HG02884 (cell line): ENCODE measurements around the gene CRELD2.

Experiments used
- ATAC-seq: cut with Tn5 transposase; IDR thresholded peaks from one replicate; pipeline ENCODE4 v1.9.1; 2021; ENCODE audit warnings: mild to moderate bottlenecking, moderate library complexity; ENCODE audit not compliant: unreplicated experiment

The CRELD2 gene

GRCh38 chr22:49955581-49956417 lies 37.4 kb downstream of the CRELD2 start:
- no peak for ATAC-seq

GRCh38 chr22:49956418-49956770 lies 38.0 kb downstream of the CRELD2 start:
- ATAC-seq: no peak

- no peak for ATAC-seq
Observed at GRCh38 chr22:49956914-49957825, 38.7 kb downstream of the CRELD2 start.

DNA sequence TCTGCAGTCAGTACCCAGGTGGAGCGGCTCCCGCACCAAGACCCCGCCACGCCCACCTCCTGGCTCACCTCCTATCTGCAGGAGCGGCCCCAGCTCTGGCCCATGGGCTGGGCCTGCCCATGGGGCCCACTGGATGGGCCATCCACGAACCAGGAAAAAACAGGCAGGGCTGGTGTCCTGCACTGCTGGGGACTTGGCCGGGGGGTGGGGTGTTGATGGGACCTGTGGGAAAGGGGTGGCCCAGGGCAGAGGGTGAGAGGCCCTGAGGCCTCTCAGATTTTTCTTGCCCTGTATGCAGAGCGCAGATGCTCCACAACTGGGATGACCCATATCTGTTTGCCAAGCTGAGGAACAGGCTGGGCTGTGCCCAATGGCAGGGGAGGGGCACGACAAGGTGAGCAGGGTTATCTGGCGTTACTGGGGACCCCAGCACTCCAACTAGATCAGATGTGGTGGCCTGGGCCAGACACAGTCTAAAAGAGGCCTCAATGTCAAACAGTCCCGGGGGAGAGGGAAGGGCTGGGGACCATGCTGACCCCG lies 39.5 kb downstream of the CRELD2 start:
- no peak for ATAC-seq

DNA sequence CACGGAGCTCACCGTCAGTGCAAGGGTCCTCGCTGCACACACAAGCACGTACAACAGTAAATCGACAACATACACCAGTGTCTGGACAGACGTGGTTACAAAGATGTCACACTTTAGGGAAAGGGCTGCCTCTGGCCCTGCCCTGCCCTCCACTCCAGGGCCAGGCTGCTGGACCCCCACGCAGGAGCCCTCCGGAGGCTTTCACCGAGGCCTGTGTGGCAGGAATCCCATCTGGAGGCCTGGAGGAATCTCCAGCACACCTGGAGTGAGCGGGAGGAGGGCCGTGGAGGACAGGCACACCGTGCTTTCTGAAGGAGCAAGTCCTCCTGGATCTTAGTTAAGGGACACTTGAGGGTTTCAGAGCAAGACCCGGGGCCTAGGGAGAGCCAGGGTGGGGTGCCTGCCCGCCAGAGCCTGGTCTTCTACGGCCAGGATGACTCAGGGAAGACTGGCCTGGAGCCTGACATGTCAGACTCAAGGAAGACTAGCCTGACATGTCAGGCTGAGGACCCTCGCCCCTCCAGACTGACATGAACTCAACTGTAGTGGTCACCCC lies 40.0 kb downstream of the CRELD2 start:
- ATAC-seq: no peak

GRCh38 chr22:49958931-49959781 lies 40.7 kb downstream of the CRELD2 start:
- ATAC-seq: no peak

DNA sequence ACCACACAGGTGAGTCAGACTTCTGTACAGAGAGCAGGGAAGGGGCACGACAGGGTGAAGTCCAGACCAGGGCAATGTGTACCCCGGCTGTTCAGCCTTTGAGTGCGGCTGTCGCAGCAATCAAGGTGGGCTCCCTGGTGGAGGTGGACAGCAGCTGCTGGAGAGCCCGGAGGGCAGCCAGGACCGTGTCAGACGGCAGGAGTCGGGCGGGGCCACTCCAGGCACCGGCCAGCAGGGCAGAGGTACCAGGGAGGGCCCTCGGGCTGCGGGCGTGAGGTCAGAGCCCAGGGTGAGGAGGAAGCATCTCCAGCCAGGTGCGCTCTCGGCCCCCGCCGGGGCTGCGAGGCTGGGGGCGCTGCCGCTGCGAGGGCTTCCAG lies 41.3 kb downstream of the CRELD2 start:
- no peak for ATAC-seq

DNA sequence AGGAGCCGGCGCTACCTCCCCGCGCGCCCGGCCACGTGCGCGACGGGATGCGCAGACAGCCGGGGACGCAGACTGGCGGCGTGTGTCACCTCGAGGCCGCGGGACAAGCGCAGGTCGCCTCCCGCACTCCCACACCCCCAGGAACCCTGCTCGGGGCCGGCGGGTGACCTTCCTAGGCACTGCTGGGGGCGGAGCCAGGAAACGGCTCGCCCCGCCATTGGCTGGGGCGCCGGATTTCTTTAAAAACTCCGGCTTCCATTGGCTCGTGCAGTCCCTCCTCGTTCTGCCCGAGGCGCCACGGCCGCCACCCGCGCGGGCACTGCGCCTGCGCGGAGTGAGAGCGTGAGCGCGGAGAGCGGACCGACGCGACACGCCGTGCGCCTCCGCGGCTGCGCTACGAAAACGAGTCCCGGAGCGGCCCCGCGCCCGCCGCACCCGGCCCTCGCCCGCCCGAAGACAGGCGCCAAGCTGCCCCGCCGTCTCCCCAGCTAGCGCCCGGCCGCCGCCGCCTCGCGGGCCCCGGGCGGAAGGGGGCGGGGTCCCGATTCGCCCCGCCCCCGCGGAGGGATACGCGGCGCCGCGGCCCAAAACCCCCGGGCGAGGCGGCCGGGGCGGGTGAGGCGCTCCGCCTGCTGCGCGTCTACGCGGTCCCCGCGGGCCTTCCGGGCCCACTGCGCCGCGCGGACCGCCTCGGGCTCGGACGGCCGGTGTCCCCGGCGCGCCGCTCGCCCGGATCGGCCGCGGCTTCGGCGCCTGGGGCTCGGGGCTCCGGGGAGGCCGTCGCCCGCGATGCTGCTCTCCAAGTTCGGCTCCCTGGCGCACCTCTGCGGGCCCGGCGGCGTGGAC lies 41.9 kb downstream of the CRELD2 start, which contains the start of gene PIM3:
Gene PIM3 (plus strand): TSS at position 614 of the 846 bp plus-strand sequence. CDS start 176 bp downstream, at position 790.
- peak; percentile 47 for ATAC-seq

GRCh38 chr22:49961005-49961600 lies 42.7 kb downstream of the CRELD2 start:
- no peak for ATAC-seq

DNA sequence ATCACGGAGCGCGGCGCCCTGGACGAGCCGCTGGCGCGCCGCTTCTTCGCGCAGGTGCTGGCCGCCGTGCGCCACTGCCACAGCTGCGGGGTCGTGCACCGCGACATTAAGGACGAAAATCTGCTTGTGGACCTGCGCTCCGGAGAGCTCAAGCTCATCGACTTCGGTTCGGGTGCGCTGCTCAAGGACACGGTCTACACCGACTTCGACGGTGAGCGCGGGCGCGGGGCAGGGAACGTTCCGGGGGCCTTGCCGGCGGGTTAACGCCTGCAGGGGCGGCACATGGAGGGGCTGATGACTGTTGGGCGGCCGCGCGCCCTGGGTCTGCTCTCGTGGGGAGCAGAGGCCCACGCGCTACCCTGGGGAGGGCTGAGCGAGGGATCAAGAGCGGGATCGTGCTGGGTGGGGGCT lies 43.2 kb downstream of the CRELD2 start:
- no peak for ATAC-seq

DNA sequence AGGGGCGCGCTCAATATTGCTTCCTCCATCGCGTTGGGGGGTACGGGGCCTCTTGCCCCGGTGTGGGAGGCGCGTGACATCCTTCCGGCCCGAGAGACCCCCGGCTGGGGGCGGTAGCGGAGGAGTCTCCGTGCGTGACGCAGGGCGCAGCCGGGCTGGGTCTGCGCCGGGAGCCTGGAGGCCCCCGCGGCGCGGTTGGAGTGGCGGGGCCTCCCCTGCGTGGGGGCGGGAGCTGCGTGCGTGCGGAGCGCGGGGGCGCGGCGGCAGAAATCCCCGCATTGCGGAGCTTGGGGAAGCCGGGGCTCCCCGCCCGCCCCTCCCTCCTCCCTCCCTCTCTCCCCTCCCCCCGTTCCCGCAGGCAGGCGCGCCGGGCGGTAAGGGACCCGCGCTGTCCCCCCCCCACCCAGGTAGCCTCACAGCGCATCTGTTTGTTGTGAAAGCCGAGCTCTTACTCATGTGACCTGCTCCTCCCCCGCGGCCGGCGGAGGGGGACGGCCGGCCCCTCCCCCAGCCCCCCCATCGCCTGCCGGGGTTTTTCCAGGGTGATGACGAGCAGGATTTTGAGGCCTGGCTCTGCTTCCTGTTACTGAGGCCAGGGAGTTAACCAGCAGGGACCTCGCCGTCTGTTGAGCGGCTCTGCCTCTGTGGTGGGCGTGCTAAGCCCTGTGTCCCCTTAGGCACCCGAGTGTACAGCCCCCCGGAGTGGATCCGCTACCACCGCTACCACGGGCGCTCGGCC lies 43.7 kb downstream of the CRELD2 start:
- ATAC-seq: no peak

DNA sequence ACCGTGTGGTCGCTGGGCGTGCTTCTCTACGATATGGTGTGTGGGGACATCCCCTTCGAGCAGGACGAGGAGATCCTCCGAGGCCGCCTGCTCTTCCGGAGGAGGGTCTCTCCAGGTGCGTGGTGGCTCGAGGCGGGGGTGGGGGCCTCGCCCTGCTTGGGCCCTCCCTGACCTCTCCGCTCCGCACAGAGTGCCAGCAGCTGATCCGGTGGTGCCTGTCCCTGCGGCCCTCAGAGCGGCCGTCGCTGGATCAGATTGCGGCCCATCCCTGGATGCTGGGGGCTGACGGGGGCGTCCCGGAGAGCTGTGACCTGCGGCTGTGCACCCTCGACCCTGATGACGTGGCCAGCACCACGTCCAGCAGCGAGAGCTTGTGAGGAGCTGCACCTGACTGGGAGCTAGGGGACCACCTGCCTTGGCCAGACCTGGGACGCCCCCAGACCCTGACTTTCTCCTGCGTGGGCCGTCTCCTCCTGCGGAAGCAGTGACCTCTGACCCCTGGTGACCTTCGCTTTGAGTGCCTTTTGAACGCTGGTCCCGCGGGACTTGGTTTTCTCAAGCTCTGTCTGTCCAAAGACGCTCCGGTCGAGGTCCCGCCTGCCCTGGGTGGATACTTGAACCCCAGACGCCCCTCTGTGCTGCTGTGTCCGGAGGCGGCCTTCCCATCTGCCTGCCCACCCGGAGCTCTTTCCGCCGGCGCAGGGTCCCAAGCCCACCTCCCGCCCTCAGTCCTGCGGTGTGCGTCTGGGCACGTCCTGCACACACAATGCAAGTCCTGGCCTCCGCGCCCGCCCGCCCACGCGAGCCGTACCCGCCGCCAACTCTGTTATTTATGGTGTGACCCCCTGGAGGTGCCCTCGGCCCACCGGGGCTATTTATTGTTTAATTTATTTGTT lies 44.6 kb downstream of the CRELD2 start:
- no peak for ATAC-seq

GRCh38 chr22:49963647-49964026 lies 45.2 kb downstream of the CRELD2 start:
- ATAC-seq: no peak

DNA sequence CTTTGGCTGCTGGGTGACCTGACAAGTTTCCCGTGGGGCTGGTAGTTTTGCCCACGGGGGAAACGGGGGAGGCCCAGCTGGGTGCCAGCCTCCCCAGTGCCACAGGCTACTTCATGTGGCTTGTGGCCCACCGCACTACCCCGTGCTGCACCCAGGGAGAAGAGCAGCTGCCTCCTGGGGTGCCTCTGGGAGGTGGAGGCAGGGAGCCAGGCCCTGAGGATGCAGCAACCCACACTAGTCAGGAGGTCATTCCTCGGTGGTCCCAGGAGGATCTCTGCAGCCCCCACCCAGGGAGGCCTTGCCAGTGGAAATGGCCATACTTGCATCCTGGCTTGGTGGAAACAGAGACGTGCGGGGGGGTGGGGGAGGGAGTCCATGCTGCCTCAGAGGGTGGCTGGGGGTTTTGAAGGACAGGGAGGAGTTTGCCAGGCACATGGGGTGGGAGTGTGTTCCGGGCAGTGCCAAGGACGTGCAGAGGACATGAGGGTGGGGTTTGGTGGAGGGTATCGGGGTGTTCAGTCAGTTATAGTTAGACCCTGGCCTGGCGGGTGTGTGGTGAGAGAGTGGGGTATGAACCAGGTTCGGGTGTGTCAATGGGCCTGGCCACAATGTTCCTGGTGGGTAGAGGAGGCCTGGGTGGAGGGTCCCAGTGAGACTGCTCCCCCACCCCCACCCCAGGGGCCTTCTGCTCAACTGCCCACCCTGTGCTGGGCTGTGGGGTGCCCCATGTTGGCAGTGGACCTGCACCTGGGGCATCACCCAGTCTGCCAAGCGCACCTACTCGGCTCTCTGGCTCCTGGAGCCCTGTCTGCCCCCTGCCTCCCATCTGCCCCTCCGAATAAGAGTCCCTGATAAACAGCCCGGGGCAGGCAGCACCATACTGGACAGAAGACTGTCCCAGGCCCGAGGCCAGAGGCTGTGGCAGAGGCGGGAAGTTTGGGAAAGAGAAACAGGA lies 46.0 kb downstream of the CRELD2 start:
- ATAC-seq: no peak

GRCh38 chr22:49965091-49966040 lies 46.9 kb downstream of the CRELD2 start:
- no peak for ATAC-seq
